Osteoblast (primary cell): ENCODE data around the gene NOC2L. TPM values are rescaled to one million over a fixed set of nuclear protein-coding genes. Genes with fewer than 3 reads are reported as not detected.
A peak's percentile ranks its signal among the peaks of the same experiment; 100 is the strongest.

ENCODE experiments used
- DNase-seq: peaks from one replicate; pipeline ENCODE4 v3.0.0; 2011; ENCODE audit warnings: low spot score, mixed read lengths; ENCODE audit not compliant: insufficient read length; ENCODE audit errors: missing footprints
- H2AFZ ChIP-seq: 2 replicates; pipeline ENCODE4 v1.6.0; 2011; ENCODE audit warnings: mild to moderate bottlenecking, low read length
- H3K27ac ChIP-seq: 2 replicates; pipeline ENCODE4 v1.5.1; 2011; ENCODE audit warnings: mild to moderate bottlenecking, low read depth, low read length, moderate library complexity
- H3K27me3 ChIP-seq: 2 replicates; pipeline ENCODE4 v1.6.0; 2012; ENCODE audit warnings: mild to moderate bottlenecking, control low read depth, inconsistent platforms, low read length, moderate library complexity; ENCODE audit not compliant: insufficient read depth
- H3K36me3 ChIP-seq: 2 replicates; pipeline ENCODE4 v1.5.1; 2011; ENCODE audit warnings: mild to moderate bottlenecking, low read length, control low read depth, moderate library complexity; ENCODE audit not compliant: insufficient read depth
- H3K4me1 ChIP-seq: 2 replicates; pipeline ENCODE4 v1.5.1; 2011; ENCODE audit warnings: mild to moderate bottlenecking, low read length, control low read depth, moderate library complexity; ENCODE audit not compliant: insufficient read depth
- H3K4me2 ChIP-seq: 2 replicates; pipeline ENCODE4 v1.6.0; 2011; ENCODE audit warnings: mild to moderate bottlenecking, low read length; ENCODE audit not compliant: insufficient read depth
- H3K4me3 ChIP-seq: fragments of 200-600 bp; sonication (generic); 3 replicates; pipeline ENCODE4 v1.5.1; 2012; ENCODE audit warnings: mild to moderate bottlenecking, low read length, inconsistent platforms; ENCODE audit not compliant: insufficient read depth
- H3K79me2 ChIP-seq: 2 replicates; pipeline ENCODE4 v1.6.0; 2012; ENCODE audit warnings: mild to moderate bottlenecking, low read length, control low read depth, inconsistent platforms; ENCODE audit not compliant: insufficient read depth
- H3K9me3 ChIP-seq: 2 replicates; pipeline ENCODE4 v1.5.1; 2011; ENCODE audit warnings: low read depth, low read length, control low read depth
- H4K20me1 ChIP-seq: 2 replicates; pipeline ENCODE4 v1.6.0; 2012; ENCODE audit warnings: mild to moderate bottlenecking, low read length, control low read depth; ENCODE audit not compliant: insufficient read depth
- total RNA-seq: library from RNA; depleted of rRNA; stranded (reverse); fragments of >200 nt; gene quantifications from 2 replicates; pipeline ENCODE4 v1.2.3, GENCODE V29; 2012
- TF ChIP-seq, protein P1 (sequence below): IDR thresholded peaks from 2 replicates; pipeline ENCODE4 v1.5.1; 2011; ENCODE audit warnings: mild to moderate bottlenecking, low read depth, low read length, moderate library complexity; ENCODE audit errors: extremely low read depth

NOC2L gene
- total RNA-seq, 1 donor, result 47.8 TPM

DNA sequence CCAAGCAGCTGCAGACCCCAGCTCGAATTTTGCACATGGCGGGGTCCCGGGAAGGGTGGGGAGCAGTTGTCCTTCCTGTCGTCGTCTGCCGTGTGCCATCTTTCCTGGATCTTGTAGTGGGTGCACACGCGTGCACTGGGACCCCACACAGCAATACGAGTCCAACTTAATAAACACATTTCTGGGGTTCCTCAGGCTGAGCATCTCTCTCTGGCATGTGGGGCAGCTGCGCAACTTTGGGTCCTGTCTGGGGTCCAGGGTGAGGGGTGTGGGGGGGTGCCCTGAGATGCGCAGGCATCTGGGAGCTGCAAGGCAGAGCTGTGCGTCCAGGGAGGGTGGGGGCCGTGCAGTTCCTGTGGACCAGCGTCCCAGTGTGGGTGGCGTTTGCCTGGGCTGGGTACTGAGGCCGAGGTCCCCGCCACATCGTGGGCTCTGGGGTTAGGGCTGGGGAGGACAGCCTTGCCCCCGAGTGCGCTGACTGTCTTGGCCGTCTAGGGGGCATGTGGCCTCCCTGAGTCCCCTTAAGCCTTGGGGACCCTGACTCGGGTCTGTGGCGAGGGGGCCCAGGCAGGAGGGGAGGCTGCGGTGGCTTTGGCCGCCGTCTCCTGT, 6.6 kb upstream of the NOC2L start:
- no peak overlapping the region for H3K27ac ChIP-seq
- no peaks in the 10 kb centered on the region for H3K27me3 ChIP-seq
- H4K20me1 ChIP-seq, result no peaks in the 10 kb centered on the region
- H3K36me3 ChIP-seq, result peaks cover 10% of the 10 kb centered on the region
- peaks cover 10% of the 10 kb centered on the region for H3K4me1 ChIP-seq
- H3K4me3 ChIP-seq, result peak overlapping the region; percentile 90
- DNase-seq, result peak; percentile 90
- H3K4me2 ChIP-seq, result peak overlapping the region; percentile 88
- peak overlapping the region; percentile 78 for H2AFZ ChIP-seq
- H3K79me2 ChIP-seq, result no peaks in the 10 kb centered on the region
- H3K9me3 ChIP-seq, result no peaks in the 10 kb centered on the region
- TF ChIP-seq, protein P1, sequence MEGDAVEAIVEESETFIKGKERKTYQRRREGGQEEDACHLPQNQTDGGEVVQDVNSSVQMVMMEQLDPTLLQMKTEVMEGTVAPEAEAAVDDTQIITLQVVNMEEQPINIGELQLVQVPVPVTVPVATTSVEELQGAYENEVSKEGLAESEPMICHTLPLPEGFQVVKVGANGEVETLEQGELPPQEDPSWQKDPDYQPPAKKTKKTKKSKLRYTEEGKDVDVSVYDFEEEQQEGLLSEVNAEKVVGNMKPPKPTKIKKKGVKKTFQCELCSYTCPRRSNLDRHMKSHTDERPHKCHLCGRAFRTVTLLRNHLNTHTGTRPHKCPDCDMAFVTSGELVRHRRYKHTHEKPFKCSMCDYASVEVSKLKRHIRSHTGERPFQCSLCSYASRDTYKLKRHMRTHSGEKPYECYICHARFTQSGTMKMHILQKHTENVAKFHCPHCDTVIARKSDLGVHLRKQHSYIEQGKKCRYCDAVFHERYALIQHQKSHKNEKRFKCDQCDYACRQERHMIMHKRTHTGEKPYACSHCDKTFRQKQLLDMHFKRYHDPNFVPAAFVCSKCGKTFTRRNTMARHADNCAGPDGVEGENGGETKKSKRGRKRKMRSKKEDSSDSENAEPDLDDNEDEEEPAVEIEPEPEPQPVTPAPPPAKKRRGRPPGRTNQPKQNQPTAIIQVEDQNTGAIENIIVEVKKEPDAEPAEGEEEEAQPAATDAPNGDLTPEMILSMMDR, result no peak

DNA sequence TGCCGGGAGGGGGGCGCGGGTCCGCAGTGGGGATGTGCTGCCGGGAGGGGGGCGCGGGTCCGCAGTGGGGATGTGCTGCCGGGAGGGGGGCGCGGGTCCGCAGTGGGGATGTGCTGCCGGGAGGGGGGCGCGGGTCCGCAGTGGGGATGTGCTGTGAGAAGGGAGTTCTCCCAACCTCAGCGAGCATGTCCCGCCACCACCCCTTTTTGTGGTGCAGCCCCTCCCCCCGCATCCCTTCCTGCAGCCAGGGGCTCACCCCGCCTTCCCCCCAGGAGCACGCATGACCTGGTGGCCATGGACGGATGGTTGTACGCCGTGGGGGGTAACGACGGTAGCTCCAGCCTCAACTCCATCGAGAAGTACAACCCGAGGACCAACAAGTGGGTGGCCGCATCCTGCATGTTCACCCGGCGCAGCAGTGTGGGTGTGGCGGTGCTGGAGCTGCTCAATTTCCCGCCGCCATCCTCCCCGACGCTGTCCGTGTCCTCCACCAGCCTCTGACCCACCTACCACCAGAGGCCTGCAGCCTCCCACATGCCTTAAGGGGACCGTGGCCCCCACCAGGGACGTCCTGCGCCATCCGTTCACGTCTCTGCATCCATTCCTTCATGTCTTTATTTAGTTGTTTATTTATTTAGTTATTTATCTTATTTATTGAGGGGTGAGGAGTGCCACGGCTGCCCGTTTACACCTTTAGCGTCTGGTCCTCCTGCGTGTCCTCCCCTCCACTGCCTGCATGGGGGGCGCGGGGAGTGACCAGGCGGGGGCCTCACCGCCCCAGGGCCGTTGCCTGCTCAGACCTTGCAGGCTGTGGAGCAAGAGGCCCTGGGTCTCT, 5.9 kb upstream of the NOC2L start:
- Histone ChIP-seq H3K4me2 (no peak overlapping the region), H3K36me3 (peaks cover 10% of the 10 kb centered on the region), H3K9me3 (no peaks in the 10 kb centered on the region), H3K4me1 (peaks cover 10% of the 10 kb centered on the region), H3K79me2 (no peaks in the 10 kb centered on the region), H4K20me1 (no peaks in the 10 kb centered on the region), H3K4me3 (no peak overlapping the region), H3K27ac (no peak overlapping the region), H2AFZ (no peak overlapping the region), H3K27me3 (no peaks in the 10 kb centered on the region)
- no peak for DNase-seq
- TF ChIP-seq, protein P1, result no peak

DNA sequence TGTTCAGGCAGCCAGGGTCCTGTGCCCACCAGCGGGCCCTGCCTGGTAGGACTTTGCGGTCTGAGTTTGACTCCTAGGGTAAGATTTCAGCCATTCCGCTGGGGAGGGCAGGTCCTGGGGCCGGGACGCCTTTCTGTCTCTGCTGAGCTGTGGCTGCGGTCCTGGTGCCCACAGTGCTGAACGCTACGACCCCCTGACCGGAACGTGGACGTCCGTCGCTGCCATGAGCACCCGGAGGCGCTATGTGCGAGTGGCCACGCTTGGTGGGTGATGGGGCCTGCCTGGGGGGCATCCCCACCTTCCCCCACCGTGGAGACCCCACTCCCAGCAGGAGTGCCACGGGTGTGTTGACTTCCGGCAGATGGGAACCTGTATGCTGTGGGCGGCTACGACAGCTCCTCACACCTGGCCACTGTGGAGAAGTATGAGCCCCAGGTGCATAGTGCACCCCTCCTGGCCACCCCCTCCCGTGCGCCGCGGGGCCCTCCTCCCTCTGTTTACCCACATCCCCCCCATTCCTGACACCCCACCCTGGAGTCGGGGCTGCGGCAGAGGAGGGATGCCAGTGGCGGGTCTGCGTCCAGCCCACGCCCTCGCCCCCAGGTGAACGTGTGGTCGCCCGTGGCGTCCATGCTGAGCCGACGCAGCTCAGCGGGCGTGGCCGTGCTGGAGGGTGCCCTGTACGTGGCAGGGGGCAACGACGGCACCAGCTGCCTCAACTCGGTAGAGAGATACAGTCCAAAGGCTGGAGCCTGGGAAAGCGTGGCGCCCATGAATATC, 4.9 kb upstream of the NOC2L start:
- no peak for DNase-seq
- peaks cover under 1% of the 10 kb centered on the region for H4K20me1 ChIP-seq
- no peaks in the 10 kb centered on the region for H3K27me3 ChIP-seq
- TF ChIP-seq, protein P1, result no peak
- no peak overlapping the region for H3K4me2 ChIP-seq
- no peak overlapping the region for H3K4me3 ChIP-seq
- H3K4me1 ChIP-seq, result peaks cover 10% of the 10 kb centered on the region
- H3K9me3 ChIP-seq, result no peaks in the 10 kb centered on the region
- no peak overlapping the region for H2AFZ ChIP-seq
- peaks cover 1% of the 10 kb centered on the region for H3K79me2 ChIP-seq
- no peak overlapping the region for H3K27ac ChIP-seq
- peaks cover 10% of the 10 kb centered on the region for H3K36me3 ChIP-seq

DNA sequence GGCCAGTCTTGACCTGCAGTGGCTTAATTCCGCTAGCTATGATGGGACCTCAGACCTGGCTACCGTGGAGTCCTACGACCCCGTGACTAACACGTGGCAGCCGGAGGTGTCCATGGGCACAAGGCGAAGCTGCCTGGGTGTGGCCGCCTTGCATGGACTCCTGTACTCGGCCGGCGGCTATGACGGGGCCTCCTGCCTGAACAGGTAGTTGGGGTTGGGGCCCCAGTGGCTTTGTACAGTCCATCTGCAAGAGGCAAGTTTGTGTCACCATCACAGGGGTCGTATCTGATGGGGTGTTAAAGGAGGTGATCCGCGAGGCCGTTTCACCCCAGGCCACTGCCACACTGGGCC, 4.2 kb upstream of the NOC2L start:
- no peaks in the 10 kb centered on the region for H3K27me3 ChIP-seq
- H3K9me3 ChIP-seq, result no peaks in the 10 kb centered on the region
- no peak overlapping the region for H3K4me3 ChIP-seq
- peaks cover 8% of the 10 kb centered on the region for H3K79me2 ChIP-seq
- H3K4me1 ChIP-seq, result peaks cover 13% of the 10 kb centered on the region
- DNase-seq, result no peak
- TF ChIP-seq, protein P1, result no peak
- H3K36me3 ChIP-seq, result peaks cover 10% of the 10 kb centered on the region
- no peak overlapping the region for H2AFZ ChIP-seq
- H4K20me1 ChIP-seq, result peaks cover 7% of the 10 kb centered on the region
- no peak overlapping the region for H3K27ac ChIP-seq
- H3K4me2 ChIP-seq, result no peak overlapping the region
